Measurements from ENCODE around the gene USP11.

The USP11 gene

GRCh38 chrX:47218280-47218919 is 14.4 kb upstream of the USP11 start, which contains the start of gene CDK16 (continued):
- TF ChIP-seq ZNF514 (tag by site-specific recombination; IDR thresholded peaks at IDR 0.05) (no peak), ZNF146 (tag by site-specific recombination; IDR thresholded peaks at IDR 0.05) (no peak; the same call in 1 of the 2 replicates), ZNF585B (tag by site-specific recombination; IDR thresholded peaks at IDR 0.05) (no peak), SP3 (tag by site-specific recombination; IDR thresholded peaks at IDR 0.05) (peak; percentile 56; the same call in 1 of the 2 replicates), KLF17 (tag by site-specific recombination; IDR thresholded peaks at IDR 0.05) (peak; percentile 98), ZNF76 (tag by site-specific recombination; IDR thresholded peaks at IDR 0.05; ENCODE audit: borderline replicate concordance, low read depth) (peak; percentile 77), ZNF626 (tag by site-specific recombination; IDR thresholded peaks at IDR 0.05) (no peak)
- TF ChIP-seq, protein P1, sequence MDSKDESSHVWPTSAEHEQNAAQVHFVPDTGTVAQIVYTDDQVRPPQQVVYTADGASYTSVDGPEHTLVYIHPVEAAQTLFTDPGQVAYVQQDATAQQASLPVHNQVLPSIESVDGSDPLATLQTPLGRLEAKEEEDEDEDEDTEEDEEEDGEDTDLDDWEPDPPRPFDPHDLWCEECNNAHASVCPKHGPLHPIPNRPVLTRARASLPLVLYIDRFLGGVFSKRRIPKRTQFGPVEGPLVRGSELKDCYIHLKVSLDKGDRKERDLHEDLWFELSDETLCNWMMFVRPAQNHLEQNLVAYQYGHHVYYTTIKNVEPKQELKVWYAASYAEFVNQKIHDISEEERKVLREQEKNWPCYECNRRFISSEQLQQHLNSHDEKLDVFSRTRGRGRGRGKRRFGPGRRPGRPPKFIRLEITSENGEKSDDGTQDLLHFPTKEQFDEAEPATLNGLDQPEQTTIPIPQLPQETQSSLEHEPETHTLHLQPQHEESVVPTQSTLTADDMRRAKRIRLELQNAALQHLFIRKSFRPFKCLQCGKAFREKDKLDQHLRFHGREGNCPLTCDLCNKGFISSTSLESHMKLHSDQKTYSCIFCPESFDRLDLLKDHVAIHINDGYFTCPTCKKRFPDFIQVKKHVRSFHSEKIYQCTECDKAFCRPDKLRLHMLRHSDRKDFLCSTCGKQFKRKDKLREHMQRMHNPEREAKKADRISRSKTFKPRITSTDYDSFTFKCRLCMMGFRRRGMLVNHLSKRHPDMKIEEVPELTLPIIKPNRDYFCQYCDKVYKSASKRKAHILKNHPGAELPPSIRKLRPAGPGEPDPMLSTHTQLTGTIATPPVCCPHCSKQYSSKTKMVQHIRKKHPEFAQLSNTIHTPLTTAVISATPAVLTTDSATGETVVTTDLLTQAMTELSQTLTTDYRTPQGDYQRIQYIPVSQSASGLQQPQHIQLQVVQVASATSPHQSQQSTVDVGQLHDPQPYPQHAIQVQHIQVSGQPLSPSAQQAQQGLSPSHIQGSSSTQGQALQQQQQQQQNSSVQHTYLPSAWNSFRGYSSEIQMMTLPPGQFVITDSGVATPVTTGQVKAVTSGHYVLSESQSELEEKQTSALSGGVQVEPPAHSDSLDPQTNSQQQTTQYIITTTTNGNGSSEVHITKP (tag by site-specific recombination; IDR thresholded peaks at IDR 0.05) = peak; percentile 100

GRCh38 chrX:47218920-47219815 is 13.6 kb upstream of the USP11 start:
- CTCF ChIA-PET = no interaction called here
- POLR2A ChIA-PET = interaction anchor here (0.6 to 4.6 kb wide), 7 partner anchors 9 to 1919 kb away, joined by 4 to 124 read pairs (median 10); partner anchors contain the start of gene USP11
- 0 out of 2 replicates have a peak, but pooled peaks have one; percentile 31 for TF ChIP-seq ZSCAN23 (tag by site-specific recombination; IDR thresholded peaks at IDR 0.05)
- peak; percentile 3; the same call in 1 of the 2 replicates for TF ChIP-seq ZNF660 (tag by site-specific recombination; IDR thresholded peaks at IDR 0.05)
- TF ChIP-seq HIC1 (tag by site-specific recombination; IDR thresholded peaks at IDR 0.05) = peak; percentile 53; the same call in 1 of the 2 replicates
- no peak for TF ChIP-seq ZNF692 (tag by site-specific recombination; IDR thresholded peaks at IDR 0.05)
- no peak for TF ChIP-seq ZNF664 (tag by site-specific recombination; IDR thresholded peaks at IDR 0.05)
- peak; percentile 67; the same call in 1 of the 2 replicates for TF ChIP-seq ZBTB10 (tag by site-specific recombination; IDR thresholded peaks at IDR 0.05)
- peak; percentile 16; the same call in 1 of the 2 replicates for TF ChIP-seq KLF9 (tag by site-specific recombination; IDR thresholded peaks at IDR 0.05; ENCODE audit: low read depth)
- peak; percentile 10; the same call in 1 of the 2 replicates for TF ChIP-seq ZBTB7A (tag by site-specific recombination; IDR thresholded peaks at IDR 0.05; ENCODE audit: low read depth)
- no peak for TF ChIP-seq ZNF341 (tag by site-specific recombination; IDR thresholded peaks at IDR 0.05; ENCODE audit: low read depth)
- no peak for TF ChIP-seq SALL2 (tag by site-specific recombination; IDR thresholded peaks at IDR 0.05; ENCODE audit: borderline replicate concordance)
- 0 out of 2 replicates have a peak, but pooled peaks have one; percentile 41 for TF ChIP-seq ZNF239 (tag by site-specific recombination; IDR thresholded peaks at IDR 0.05)

More at GRCh38 chrX:47218920-47219815, 13.6 kb upstream of the USP11 start:
- peaks cover 34 to 72% of the 10 kb centered on the region in 2 experiments for H3K36me3 ChIP-seq (ENCODE audit: control insufficient read depth in 2 of 2, insufficient read depth in 1 of 2, low read length in 2 of 2)
- peaks cover 11% of the 10 kb centered on the region; the same call in 1 of the 2 replicates for H3K4me1 ChIP-seq (ENCODE audit: control insufficient read depth, insufficient read depth, low read length)
- H3K27ac ChIP-seq (ENCODE audit: extremely low read depth, low read depth, low read length) = peak overlapping the region; percentile 99
- H3K4me3 ChIP-seq (ENCODE audit: low read depth, low read length) = peak overlapping the region; percentile 87
- H3K9me3 ChIP-seq (ENCODE audit: control insufficient read depth, insufficient read depth, low read depth, low read length) = no peaks in the 10 kb centered on the region
